Neural cell (in vitro differentiated cells): Measurements from ENCODE around the gene CACNA2D1. TPM values are rescaled to one million over a fixed set of nuclear protein-coding genes. Genes with fewer than 3 reads are reported as not detected.

Source experiments
- H2AFZ ChIP-seq: fragments of 200-600, 300-800 bp; sonication (generic), shearing (Covaris generic); 2 replicates; pipeline ENCODE4 v1.6.0; 2014; ENCODE audit warnings: low read depth, mild to moderate bottlenecking, antibody characterized with exemption, low read length, moderate library complexity
- H3F3A ChIP-seq: fragments of 200-600 bp; shearing (Covaris generic); 2 replicates; pipeline ENCODE4 v1.6.1; 2016; ENCODE audit warnings: mild to moderate bottlenecking, moderate library complexity, mixed read lengths, antibody characterized with exemption, low read length; ENCODE audit not compliant: insufficient read depth, poor library complexity, severe bottlenecking
- H3K27ac ChIP-seq: fragments of 200-600, 300-800 bp; sonication (generic), shearing (Covaris generic); 2 replicates; pipeline ENCODE4 v1.5.1; 2014; ENCODE audit warnings: mild to moderate bottlenecking, low read length, moderate library complexity
- H3K27me3 ChIP-seq: fragments of 300-800, 200-600 bp; sonication (generic), shearing (Covaris generic); 2 replicates; pipeline ENCODE4 v1.6.0; 2014; ENCODE audit warnings: mild to moderate bottlenecking, low read depth, low read length, moderate library complexity; ENCODE audit not compliant: insufficient read depth
- H3K36me3 ChIP-seq: fragments of 300-800, 200-600 bp; sonication (generic), shearing (Covaris generic); 2 replicates; pipeline ENCODE4 v1.5.1; 2014; ENCODE audit warnings: mild to moderate bottlenecking, antibody characterized with exemption, low read length, moderate library complexity; ENCODE audit not compliant: insufficient read depth
- H3K4me2 ChIP-seq: fragments of 300-800, 200-600 bp; sonication (generic), shearing (Covaris generic); 2 replicates; pipeline ENCODE4 v1.6.0; 2014; ENCODE audit warnings: mild to moderate bottlenecking, low read length
- H3K4me3 ChIP-seq: fragments of 300-800, 200-600 bp; sonication (generic), shearing (Covaris generic); 2 replicates; pipeline ENCODE4 v1.5.1; 2014; ENCODE audit warnings: mild to moderate bottlenecking, low read length, moderate library complexity
- H3K79me2 ChIP-seq: fragments of 200-600 bp; shearing (Covaris generic); replicated peaks from 2 replicates; pipeline ENCODE4 v1.6.0; 2014; ENCODE audit warnings: mild to moderate bottlenecking, low read length, moderate library complexity; ENCODE audit not compliant: insufficient read depth
- H3K9ac ChIP-seq: fragments of 300-800, 200-600 bp; sonication (generic), shearing (Covaris generic); 2 replicates; pipeline ENCODE4 v1.6.1; 2016; ENCODE audit warnings: mild to moderate bottlenecking, low read length, mixed read lengths
- H3K9me2 ChIP-seq: fragments of 200-600 bp; shearing (Covaris generic); 2 replicates; pipeline ENCODE4 v1.6.1; 2016; ENCODE audit warnings: mild to moderate bottlenecking, low read length, mixed read lengths; ENCODE audit not compliant: insufficient read depth
- H3K9me3 ChIP-seq: fragments of 200-600, 300-800 bp; sonication (generic), shearing (Covaris generic); 2 replicates; pipeline ENCODE4 v1.6.1; 2016; ENCODE audit warnings: mild to moderate bottlenecking, mixed run types, low read length, moderate library complexity, mixed read lengths
- H4K20me1 ChIP-seq: fragments of 200-600 bp; shearing (Covaris generic); 2 replicates; pipeline ENCODE4 v1.6.1; 2016; ENCODE audit warnings: mild to moderate bottlenecking, mixed run types; ENCODE audit not compliant: insufficient read depth
- CTCF ChIP-seq: fragments of 450-650 bp; IDR thresholded peaks from 2 replicates; pipeline ENCODE4 v1.5.1; 2014; ENCODE audit warnings: antibody characterized with exemption, mild to moderate bottlenecking, moderate library complexity; ENCODE audit not compliant: poor library complexity, severe bottlenecking
- EP300 ChIP-seq: fragments of 450-650 bp; conservative IDR thresholded peaks from 2 replicates; pipeline ENCODE4 v1.6.1; 2014; ENCODE audit warnings: antibody characterized with exemption, mild to moderate bottlenecking, moderate library complexity; ENCODE audit not compliant: poor library complexity, severe bottlenecking
- EZH2 ChIP-seq: fragments of 200-600, 300-800 bp; shearing (Covaris generic), sonication (generic); IDR thresholded peaks from 2 replicates; pipeline ENCODE4 v1.6.1; 2014; ENCODE audit warnings: antibody characterized with exemption, low read length, borderline replicate concordance, mild to moderate bottlenecking; ENCODE audit not compliant: insufficient read depth, poor library complexity, severe bottlenecking
- MXI1 ChIP-seq: fragments of 450-650 bp; conservative IDR thresholded peaks from 2 replicates; pipeline ENCODE4 v1.6.1; 2014; ENCODE audit warnings: antibody characterized with exemption, mild to moderate bottlenecking; ENCODE audit not compliant: poor library complexity, severe bottlenecking
- POLR2AphosphoS5 ChIP-seq: IDR thresholded peaks from 2 replicates; pipeline ENCODE4 v1.6.1; 2012
- RAD21 ChIP-seq: fragments of 450-650 bp; conservative IDR thresholded peaks from 2 replicates; pipeline ENCODE4 v1.6.1; 2014; ENCODE audit warnings: antibody characterized with exemption, mild to moderate bottlenecking, moderate library complexity
- SMC3 ChIP-seq: fragments of 450-650 bp; conservative IDR thresholded peaks from 2 replicates; pipeline ENCODE4 v1.6.1; 2014; ENCODE audit warnings: antibody characterized with exemption, mild to moderate bottlenecking, moderate library complexity; ENCODE audit not compliant: poor library complexity
- TAF1 ChIP-seq: IDR thresholded peaks from 2 replicates; pipeline ENCODE4 v1.6.1; 2012; ENCODE audit warnings: low read depth
- polyA plus RNA-seq: library from polyadenylated mRNA; depleted of rRNA; stranded (reverse); fragments of >200 nt; gene quantifications from 2 replicates; pipeline ENCODE4 v1.2.3, GENCODE V29; 2014
- TF ChIP-seq, protein P1 (sequence below): IDR thresholded peaks from 2 replicates; pipeline ENCODE4 v1.6.1; 2012; ENCODE audit warnings: borderline replicate concordance

The CACNA2D1 gene
- polyA plus RNA-seq, 1 donor from 2014 or later: 7.0 TPM

DNA sequence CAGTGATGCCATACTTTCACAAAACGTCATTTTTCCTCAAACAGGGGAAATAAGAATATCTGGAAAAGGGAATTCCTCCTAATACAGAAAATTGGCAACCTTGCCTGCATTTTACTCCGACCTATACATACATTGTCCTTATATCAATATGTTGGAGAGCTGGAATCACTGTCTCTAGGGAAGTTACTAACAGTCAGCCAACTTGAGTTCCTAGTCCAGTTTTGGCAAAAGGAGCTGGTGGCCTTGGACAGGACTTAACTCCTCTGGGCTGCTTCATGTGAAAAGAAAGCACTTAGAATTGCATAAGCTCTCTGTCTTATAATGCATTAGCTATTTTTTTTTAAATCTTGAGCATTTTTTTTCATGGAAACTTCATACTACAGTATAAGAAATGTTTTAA is 499.5 kb downstream of the CACNA2D1 start:
- TF ChIP-seq CTCF (no peak), MXI1 (no peak), POLR2AphosphoS5 (no peak), SMC3 (no peak), TAF1 (no peak), EZH2 (no peak), EP300 (no peak), RAD21 (no peak)
- TF ChIP-seq, protein P1, sequence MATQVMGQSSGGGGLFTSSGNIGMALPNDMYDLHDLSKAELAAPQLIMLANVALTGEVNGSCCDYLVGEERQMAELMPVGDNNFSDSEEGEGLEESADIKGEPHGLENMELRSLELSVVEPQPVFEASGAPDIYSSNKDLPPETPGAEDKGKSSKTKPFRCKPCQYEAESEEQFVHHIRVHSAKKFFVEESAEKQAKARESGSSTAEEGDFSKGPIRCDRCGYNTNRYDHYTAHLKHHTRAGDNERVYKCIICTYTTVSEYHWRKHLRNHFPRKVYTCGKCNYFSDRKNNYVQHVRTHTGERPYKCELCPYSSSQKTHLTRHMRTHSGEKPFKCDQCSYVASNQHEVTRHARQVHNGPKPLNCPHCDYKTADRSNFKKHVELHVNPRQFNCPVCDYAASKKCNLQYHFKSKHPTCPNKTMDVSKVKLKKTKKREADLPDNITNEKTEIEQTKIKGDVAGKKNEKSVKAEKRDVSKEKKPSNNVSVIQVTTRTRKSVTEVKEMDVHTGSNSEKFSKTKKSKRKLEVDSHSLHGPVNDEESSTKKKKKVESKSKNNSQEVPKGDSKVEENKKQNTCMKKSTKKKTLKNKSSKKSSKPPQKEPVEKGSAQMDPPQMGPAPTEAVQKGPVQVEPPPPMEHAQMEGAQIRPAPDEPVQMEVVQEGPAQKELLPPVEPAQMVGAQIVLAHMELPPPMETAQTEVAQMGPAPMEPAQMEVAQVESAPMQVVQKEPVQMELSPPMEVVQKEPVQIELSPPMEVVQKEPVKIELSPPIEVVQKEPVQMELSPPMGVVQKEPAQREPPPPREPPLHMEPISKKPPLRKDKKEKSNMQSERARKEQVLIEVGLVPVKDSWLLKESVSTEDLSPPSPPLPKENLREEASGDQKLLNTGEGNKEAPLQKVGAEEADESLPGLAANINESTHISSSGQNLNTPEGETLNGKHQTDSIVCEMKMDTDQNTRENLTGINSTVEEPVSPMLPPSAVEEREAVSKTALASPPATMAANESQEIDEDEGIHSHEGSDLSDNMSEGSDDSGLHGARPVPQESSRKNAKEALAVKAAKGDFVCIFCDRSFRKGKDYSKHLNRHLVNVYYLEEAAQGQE: no peak
- H3K4me3 ChIP-seq: no peak overlapping the region
- H3K79me2 ChIP-seq: no peaks in the 10 kb centered on the region
- H2AFZ ChIP-seq: no peak overlapping the region
- no peaks in the 10 kb centered on the region for H3K9me2 ChIP-seq
- H3K36me3 ChIP-seq: no peaks in the 10 kb centered on the region
- H4K20me1 ChIP-seq: no peaks in the 10 kb centered on the region
- no peak overlapping the region for H3K9ac ChIP-seq
- H3K9me3 ChIP-seq: no peaks in the 10 kb centered on the region
- no peaks in the 10 kb centered on the region for H3K27me3 ChIP-seq
- no peak overlapping the region for H3K4me2 ChIP-seq
- H3F3A ChIP-seq: no peaks in the 10 kb centered on the region
- H3K27ac ChIP-seq: no peak overlapping the region

GRCh38 chr7:81937091-81937490 is 506.5 kb downstream of the CACNA2D1 start:
- Histone ChIP-seq H3K79me2 (no peaks in the 10 kb centered on the region), H3K9me2 (no peaks in the 10 kb centered on the region), H3K9me3 (no peaks in the 10 kb centered on the region), H2AFZ (no peak overlapping the region), H3K27me3 (no peaks in the 10 kb centered on the region), H3F3A (no peaks in the 10 kb centered on the region), H3K4me3 (no peak overlapping the region), H3K4me2 (no peak overlapping the region), H3K36me3 (no peaks in the 10 kb centered on the region), H4K20me1 (no peaks in the 10 kb centered on the region), H3K9ac (no peak overlapping the region), H3K27ac (no peak overlapping the region)
- TF ChIP-seq EZH2: no peak
- no peak for TF ChIP-seq CTCF
- TF ChIP-seq EP300: no peak
- TF ChIP-seq POLR2AphosphoS5: no peak
- TF ChIP-seq RAD21: no peak
- no peak for TF ChIP-seq MXI1
- TF ChIP-seq TAF1: no peak
- TF ChIP-seq, protein P1: no peak
- TF ChIP-seq SMC3: no peak
